ENCODE data around the gene MISP3. TPM values are rescaled to one million over a fixed set of nuclear protein-coding genes. Genes with fewer than 3 reads are reported as not detected.

The MISP3 gene
- total and polyA plus RNA-seq, 10 donors = 1.5 to 8.0 (median 2.0) TPM

- Histone ChIP-seq H3K4me3 (peak overlapping the region; percentile 71 to 95 (median 86)), H3K36me3 (peaks cover 0 to 5% (median 0%) of the 10 kb centered on the region in 6 donors), H3K4me1 (peaks cover 38 to 92% (median 77%) of the 10 kb centered on the region in 6 donors), H3K9me3 (no peaks in the 10 kb centered on the region), H3K27me3 (replicated peaks in 1 of 7) (no peaks in the 10 kb centered on the region), H3K27ac (peak overlapping the region; percentile 39 to 99 (median 92))
- no peak for DNase-seq
- 8 to 29% (median 19%) methylated on average over 6 of the region's 6 CpGs for WGBS, 5 donors
- intact Hi-C loops (cut with DNase I; ENCODE audit: low total_unique reads) = no loop called here
- TF ChIP-seq CTCF (IDR thresholded peaks at IDR 0.05 in 8 of 11, conservative IDR thresholded peaks at IDR 0.05 in 3 of 11) (no peak), POLR2AphosphoS5 (IDR thresholded peaks at IDR 0.05) (no peak), POLR2A (IDR thresholded peaks at IDR 0.05) (no peak)
Measured at GRCh38 chr19:14116525-14116917, 43.9 kb downstream of the MISP3 start.

GRCh38 chr19:14116918-14117578, 44.5 kb downstream of the MISP3 start:
- intact Hi-C loops (cut with DNase I; ENCODE audit: low total_unique reads) = no loop called here
- peak overlapping the region; percentile 68 to 99 (median 92) for H3K27ac ChIP-seq
- H3K4me1 ChIP-seq = peaks cover 38 to 89% (median 74%) of the 10 kb centered on the region in 6 donors
- H3K36me3 ChIP-seq = no peaks in the 10 kb centered on the region
- 1 to 3% (median 2%) methylated on average over 15 to 33 of the region's 33 CpGs for WGBS, 5 donors
- peak overlapping the region; percentile 71 to 95 (median 86) for H3K4me3 ChIP-seq
- TF ChIP-seq POLR2AphosphoS5 (IDR thresholded peaks at IDR 0.05) (no peak), CTCF (IDR thresholded peaks at IDR 0.05 in 8 of 11, conservative IDR thresholded peaks at IDR 0.05 in 3 of 11) (no peak), POLR2A (IDR thresholded peaks at IDR 0.05) (no peak)
- no peaks in the 10 kb centered on the region for H3K9me3 ChIP-seq
- peak; percentile 91 for DNase-seq
- H3K27me3 ChIP-seq (replicated peaks in 1 of 7) = no peaks in the 10 kb centered on the region

- no peaks in the 10 kb centered on the region for H3K36me3 ChIP-seq
- intact Hi-C loops (cut with DNase I; ENCODE audit: low total_unique reads) = no loop called here
- peaks cover 32 to 82% (median 67%) of the 10 kb centered on the region in 6 donors for H3K4me1 ChIP-seq
- peak within 1 kb of the TSS; percentile 90 to 99 (median 96) for H3K27ac ChIP-seq
- TF ChIP-seq CTCF (IDR thresholded peaks at IDR 0.05 in 8 of 11, conservative IDR thresholded peaks at IDR 0.05 in 3 of 11) (peak in 2 of 11 experiments; percentile 32 to 38), POLR2AphosphoS5 (IDR thresholded peaks at IDR 0.05) (peak; percentile 75 to 89 (median 84)), POLR2A (IDR thresholded peaks at IDR 0.05) (no peak)
- no peaks in the 10 kb centered on the region for H3K9me3 ChIP-seq
- H3K27me3 ChIP-seq (replicated peaks in 1 of 7) = no peaks in the 10 kb centered on the region
- 0 to 1% (median 1%) methylated on average over 16 to 67 of the region's 67 CpGs for WGBS, 5 donors
- H3K4me3 ChIP-seq = peak within 1 kb of the TSS; percentile 71 to 95 (median 86)
- DNase-seq = peak; percentile 100
Measured at GRCh38 chr19:14117668-14118164, 45.1 kb downstream of the MISP3 start, which contains the start of gene PRKACA. TSS of gene PRKACA (minus strand) at chr19:14117762. CDS start at chr19:14117547, 215 bp downstream.

Measured in spleen (tissue), 11 donors.